GM23248 (cell line): ENCODE results near the gene THAP4.

Experiments used
- EZH2 ChIP-seq: fragments of 200-600 bp; sonication (generic); IDR thresholded peaks from 2 replicates; pipeline ENCODE4 v1.6.1; 2018; ENCODE audit warnings: antibody characterized with exemption, mild to moderate bottlenecking; ENCODE audit not compliant: insufficient read depth, poor library complexity, severe bottlenecking
- EZH2phosphoT487 ChIP-seq: fragments of 200-600 bp; sonication (generic); IDR thresholded peaks from 2 replicates; pipeline ENCODE4 v1.6.1; 2018; ENCODE audit warnings: antibody characterized with exemption, moderate library complexity, mild to moderate bottlenecking, low read depth; ENCODE audit not compliant: insufficient read depth

DNA sequence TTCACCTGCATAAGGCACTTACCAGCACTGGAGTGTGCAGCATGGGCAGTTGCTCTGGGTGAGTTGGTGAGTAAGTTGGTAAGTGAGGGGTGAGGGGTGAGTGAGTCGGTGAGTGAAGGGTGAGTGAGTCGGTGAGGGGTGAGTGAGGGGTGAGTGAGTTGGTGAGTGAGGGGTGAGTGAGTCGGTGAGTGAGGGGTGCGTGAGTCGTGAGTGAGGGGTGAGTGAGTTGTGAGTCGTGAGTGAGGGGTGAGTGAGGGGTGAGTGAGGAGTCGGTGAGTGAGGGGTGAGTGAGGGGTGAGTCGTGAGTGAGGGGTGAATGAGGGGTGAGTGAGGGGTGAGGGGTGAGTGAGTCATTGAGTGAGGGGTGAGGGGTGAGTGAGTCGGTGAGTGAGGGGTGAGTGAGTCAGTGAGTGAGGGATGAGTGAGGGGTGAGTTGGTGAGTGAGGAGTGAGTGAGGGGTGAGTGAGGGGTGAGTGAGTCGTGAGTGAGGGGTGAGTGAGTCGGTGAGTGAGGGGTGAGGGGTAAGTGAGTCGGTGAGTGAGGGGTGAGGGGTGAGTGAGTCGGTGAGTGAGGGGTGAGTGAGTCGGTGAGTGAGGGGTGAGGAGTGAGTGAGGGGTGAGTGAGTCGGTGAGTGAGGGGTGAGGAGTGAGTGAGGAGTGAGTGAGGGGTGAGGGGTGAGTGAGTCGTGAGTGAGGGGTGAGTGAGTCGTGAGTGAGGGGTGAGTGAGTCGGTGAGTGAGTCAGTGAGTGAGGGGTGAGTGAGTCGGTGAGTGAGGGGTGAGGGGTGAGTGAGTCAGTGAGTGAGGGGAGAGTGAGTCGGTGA, 17.1 kb downstream of the THAP4 start:
- TF ChIP-seq EZH2 (no peak), EZH2phosphoT487 (no peak)
